Breast epithelium (tissue), 4 donors: Measurements from ENCODE around the gene CASZ1. TPM values are rescaled to one million over a fixed set of nuclear protein-coding genes. Genes with fewer than 3 reads are reported as not detected.

Source experiments
- DNase-seq, 2 donors: peaks; one replicate each; pipeline ENCODE4 v3.0.0-alpha.2; 2019; ENCODE audit warnings: low spot score in 2 of 2
- H3K27ac ChIP-seq, 2 donors: fragments of 200-600 bp; sonication (generic) in 1 of 2; one replicate each; pipeline ENCODE4 v1.5.1; 2016 to 2019; ENCODE audit warnings: mild to moderate bottlenecking in 1 of 2
- H3K27me3 ChIP-seq, 2 donors: fragments of 200-600 bp; sonication (generic) in 1 of 2; one replicate each; pipeline versions ENCODE4 v1.5.1 to v1.6.0; 2017 to 2019; ENCODE audit warnings: control low read depth in 1 of 2, mild to moderate bottlenecking in 1 of 2
- H3K36me3 ChIP-seq: fragments of 200-600 bp; one replicate; pipeline ENCODE4 v1.5.1; 2019
- H3K4me1 ChIP-seq, 2 donors: fragments of 200-600 bp; sonication (generic); one replicate each; pipeline ENCODE4 v1.5.1; 2016 to 2019; ENCODE audit warnings: control low read depth in 1 of 2
- H3K4me3 ChIP-seq, 3 donors: fragments of 200-600 bp; sonication (generic); 1 replicate in 2 of 3; 2 replicates in 1 of 3; pipeline ENCODE4 v1.5.1; 2016 to 2019; ENCODE audit warnings: mild to moderate bottlenecking in 3 of 3, moderate library complexity in 2 of 3
- H3K9me3 ChIP-seq, 2 donors: fragments of 200-600 bp; sonication (generic) in 1 of 2; one replicate each; pipeline ENCODE4 v1.5.1; 2016 to 2019; ENCODE audit warnings: control low read depth in 1 of 2
- POLR2A ChIP-seq: fragments of 450-650 bp; IDR thresholded peaks from one replicate; pipeline ENCODE4 v1.6.1; 2016; ENCODE audit warnings: antibody characterized with exemption, mild to moderate bottlenecking, moderate library complexity
- POLR2AphosphoS5 ChIP-seq, 3 donors: sonication (generic); formaldehyde crosslinking; IDR thresholded peaks; one replicate each; pipeline ENCODE4 v1.6.1; 2017; ENCODE audit warnings: antibody characterized with exemption in 3 of 3
- intact Hi-C: fragments of 100-400 bp; cut with DNase I; formaldehyde crosslinking; loops from one replicate; pipeline ENCODE4 v1.15.1; 2023; ENCODE audit warnings: low total_unique reads
- total RNA-seq, 3 donors: library from RNA; depleted of rRNA; stranded (reverse); fragments of >200 nt; gene quantifications; one replicate each; pipeline ENCODE4 v1.1.0, GENCODE V29; 2016
- TF ChIP-seq, protein P1 (sequence below), 3 donors: fragments of 450-650 bp; IDR thresholded peaks; one replicate each; pipeline ENCODE4 v1.5.1; 2016 to 2017; ENCODE audit warnings: antibody characterized with exemption in 3 of 3, mild to moderate bottlenecking in 3 of 3, moderate library complexity in 3 of 3

The CASZ1 gene
- total RNA-seq, 3 donors from 2014 or later: 1.1 to 39.1 (median 32.4) TPM

DNA sequence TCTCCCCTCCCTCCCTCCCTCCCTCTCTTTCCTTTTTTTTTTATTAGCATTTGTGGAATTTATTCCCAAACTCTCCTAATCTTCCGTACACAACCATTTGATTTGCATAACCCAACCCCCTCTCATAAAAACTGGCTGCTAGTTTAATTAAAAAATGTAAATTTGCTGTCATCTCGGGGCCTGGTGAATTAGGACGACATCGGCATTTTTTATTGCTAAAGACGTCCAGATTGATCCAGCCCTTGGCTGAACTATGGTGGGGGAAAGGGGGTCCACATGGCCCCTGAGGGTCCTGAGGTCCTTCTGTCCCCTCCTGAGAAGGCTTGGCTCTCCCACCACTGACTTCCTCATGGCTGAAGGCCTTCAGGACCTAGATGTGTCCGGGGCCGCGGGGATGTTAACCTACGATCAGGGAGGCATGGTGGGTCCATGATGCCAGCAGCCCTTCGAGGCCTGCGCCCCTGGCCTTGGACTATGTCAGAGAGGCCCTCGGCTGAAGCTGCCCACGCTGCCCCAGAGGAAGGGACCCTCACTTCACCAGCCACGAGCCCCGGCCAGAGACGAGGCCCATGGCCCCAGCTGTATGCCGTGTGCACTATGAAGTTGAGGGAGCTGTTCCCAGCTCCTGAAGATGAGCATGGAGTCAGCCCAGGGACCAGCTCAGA, 105.2 kb downstream of the CASZ1 start:
- Histone ChIP-seq H3K36me3 (no peaks in the 10 kb centered on the region), H3K9me3 (no peaks in the 10 kb centered on the region), H3K27me3 (no peaks in the 10 kb centered on the region), H3K4me1 (peaks cover 13 to 35% of the 10 kb centered on the region in 2 donors), H3K4me3 (no peak overlapping the region), H3K27ac (peak overlapping the region; percentile 82 to 93)
- no peak for DNase-seq
- no peak for TF ChIP-seq POLR2A
- intact Hi-C loops: loop anchor here (10.0 kb wide), 1 partner anchor 104 kb away; the partner anchor contains the start of gene CASZ1

GRCh38 chr1:10690484-10690883, 106.0 kb downstream of the CASZ1 start:
- peaks cover 9 to 36% of the 10 kb centered on the region in 2 donors for H3K4me1 ChIP-seq
- intact Hi-C loops: loop anchor here (10.0 kb wide), 1 partner anchor 104 kb away; the partner anchor contains the start of gene CASZ1
- no peaks in the 10 kb centered on the region for H3K27me3 ChIP-seq
- no peak for DNase-seq
- peak overlapping the region; percentile 58 to 73 for H3K27ac ChIP-seq
- H3K9me3 ChIP-seq: no peaks in the 10 kb centered on the region
- H3K36me3 ChIP-seq: no peaks in the 10 kb centered on the region
- no peak overlapping the region for H3K4me3 ChIP-seq
- TF ChIP-seq POLR2AphosphoS5 (IDR thresholded peaks at IDR 0.05) (no peak), POLR2A (no peak)
- TF ChIP-seq, protein P1, sequence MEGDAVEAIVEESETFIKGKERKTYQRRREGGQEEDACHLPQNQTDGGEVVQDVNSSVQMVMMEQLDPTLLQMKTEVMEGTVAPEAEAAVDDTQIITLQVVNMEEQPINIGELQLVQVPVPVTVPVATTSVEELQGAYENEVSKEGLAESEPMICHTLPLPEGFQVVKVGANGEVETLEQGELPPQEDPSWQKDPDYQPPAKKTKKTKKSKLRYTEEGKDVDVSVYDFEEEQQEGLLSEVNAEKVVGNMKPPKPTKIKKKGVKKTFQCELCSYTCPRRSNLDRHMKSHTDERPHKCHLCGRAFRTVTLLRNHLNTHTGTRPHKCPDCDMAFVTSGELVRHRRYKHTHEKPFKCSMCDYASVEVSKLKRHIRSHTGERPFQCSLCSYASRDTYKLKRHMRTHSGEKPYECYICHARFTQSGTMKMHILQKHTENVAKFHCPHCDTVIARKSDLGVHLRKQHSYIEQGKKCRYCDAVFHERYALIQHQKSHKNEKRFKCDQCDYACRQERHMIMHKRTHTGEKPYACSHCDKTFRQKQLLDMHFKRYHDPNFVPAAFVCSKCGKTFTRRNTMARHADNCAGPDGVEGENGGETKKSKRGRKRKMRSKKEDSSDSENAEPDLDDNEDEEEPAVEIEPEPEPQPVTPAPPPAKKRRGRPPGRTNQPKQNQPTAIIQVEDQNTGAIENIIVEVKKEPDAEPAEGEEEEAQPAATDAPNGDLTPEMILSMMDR (IDR thresholded peaks at IDR 0.05): no peak

GRCh38 chr1:10688409-10688786, 108.0 kb downstream of the CASZ1 start:
- Histone ChIP-seq H3K36me3 (no peaks in the 10 kb centered on the region), H3K4me3 (no peak overlapping the region), H3K9me3 (no peaks in the 10 kb centered on the region), H3K27me3 (no peaks in the 10 kb centered on the region), H3K27ac (peak overlapping the region; percentile 73), H3K4me1 (peaks cover 4 to 37% of the 10 kb centered on the region in 2 donors)
- DNase-seq: no peak
- TF ChIP-seq POLR2A: no peak
- no peak for TF ChIP-seq POLR2AphosphoS5 (IDR thresholded peaks at IDR 0.05)
- TF ChIP-seq, protein P1 (IDR thresholded peaks at IDR 0.05): no peak
- intact Hi-C loops: no loop called here

DNA sequence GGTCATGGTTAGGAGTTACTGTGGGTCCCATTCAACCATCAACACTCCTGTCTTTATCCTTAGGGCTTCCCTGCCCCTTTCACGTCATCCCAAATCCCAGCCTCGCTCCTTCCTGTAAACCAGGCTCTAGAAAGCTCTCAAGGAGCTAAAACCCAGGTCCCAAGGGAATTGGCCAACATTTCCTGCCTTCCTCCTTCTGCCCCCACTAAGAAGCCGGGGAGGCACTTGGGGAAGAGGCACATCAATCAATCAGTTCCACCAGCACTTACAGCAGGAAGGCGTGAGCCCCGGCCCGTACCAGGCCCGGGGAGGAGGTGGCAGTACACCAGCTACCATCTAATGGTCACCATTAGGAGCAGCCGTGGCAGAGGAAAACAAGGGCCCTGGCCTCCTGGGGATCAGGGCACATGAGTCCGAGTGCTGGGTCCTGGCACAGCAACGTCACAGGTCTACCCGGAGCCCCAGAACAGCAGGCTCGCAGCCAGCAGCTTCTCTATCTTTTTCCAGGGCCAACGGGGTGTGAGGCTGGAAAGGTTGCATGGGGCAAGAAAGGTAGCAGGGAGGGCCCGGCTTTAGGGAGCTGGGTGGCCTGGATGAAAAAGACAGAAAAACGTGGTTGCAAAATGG, 108.6 kb downstream of the CASZ1 start:
- H3K4me1 ChIP-seq: peaks cover 4 to 36% of the 10 kb centered on the region in 2 donors
- no peaks in the 10 kb centered on the region for H3K27me3 ChIP-seq
- H3K4me3 ChIP-seq: no peak overlapping the region
- peak overlapping the region; percentile 73 for H3K27ac ChIP-seq
- TF ChIP-seq POLR2A: no peak
- TF ChIP-seq, protein P1 (IDR thresholded peaks at IDR 0.05): no peak
- no peak for TF ChIP-seq POLR2AphosphoS5 (IDR thresholded peaks at IDR 0.05)
- no peak for DNase-seq
- no peaks in the 10 kb centered on the region for H3K36me3 ChIP-seq
- no peaks in the 10 kb centered on the region for H3K9me3 ChIP-seq
- intact Hi-C loops: no loop called here

DNA sequence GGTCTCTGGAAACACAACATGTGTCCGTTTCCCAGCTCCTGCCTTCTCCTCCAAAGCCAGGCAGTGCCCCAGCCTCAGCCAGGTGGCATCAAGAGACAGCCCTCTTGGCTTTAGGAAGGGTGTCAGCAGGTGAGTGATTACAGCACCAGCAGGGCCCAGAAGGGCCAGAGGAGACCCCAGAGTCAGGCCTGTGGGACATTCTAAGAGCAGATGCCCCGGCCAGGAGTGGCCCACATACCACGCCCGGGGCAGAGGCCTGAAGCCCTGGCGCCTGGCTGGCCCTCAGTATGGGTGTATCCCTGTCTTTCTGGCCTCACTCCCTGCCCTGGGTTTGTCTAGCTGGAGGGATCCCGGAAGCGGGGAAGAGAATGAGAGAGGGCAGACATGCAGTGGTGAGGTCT, 109.2 kb downstream of the CASZ1 start:
- Histone ChIP-seq H3K9me3 (no peaks in the 10 kb centered on the region), H3K36me3 (no peaks in the 10 kb centered on the region), H3K27ac (peak overlapping the region; percentile 73), H3K27me3 (no peaks in the 10 kb centered on the region), H3K4me3 (no peak overlapping the region), H3K4me1 (peaks cover 4 to 29% of the 10 kb centered on the region in 2 donors)
- TF ChIP-seq POLR2AphosphoS5 (IDR thresholded peaks at IDR 0.05): no peak
- TF ChIP-seq POLR2A: no peak
- TF ChIP-seq, protein P1 (IDR thresholded peaks at IDR 0.05): no peak
- intact Hi-C loops: no loop called here
- no peak for DNase-seq
